Muscle of arm (tissue), 12 donors: ENCODE results near the gene UBTD2. TPM values are rescaled to one million over a fixed set of nuclear protein-coding genes. Genes with fewer than 3 reads are reported as not detected.
"Not testable (repeated sequence)": the region's sequence is repeated elsewhere in the genome, so short reads cannot be mapped to it uniquely, and the experiment has no call there.

Experiments used
- DNase-seq: peaks from one replicate; pipeline ENCODE4 v3.0.0-alpha.2; 2013
- polyA plus RNA-seq, 12 donors: library from polyadenylated mRNA; unstranded; fragments of 120-200 nt; gene quantifications; one replicate each; pipeline ENCODE4 v1.2.1, GENCODE V29; 2013; ENCODE audit not compliant: insufficient read length in 12 of 12

UBTD2 gene
- polyA plus RNA-seq, 12 donors, result 54.8 to 82.7 (median 63.3) TPM; not detected in 1

DNA sequence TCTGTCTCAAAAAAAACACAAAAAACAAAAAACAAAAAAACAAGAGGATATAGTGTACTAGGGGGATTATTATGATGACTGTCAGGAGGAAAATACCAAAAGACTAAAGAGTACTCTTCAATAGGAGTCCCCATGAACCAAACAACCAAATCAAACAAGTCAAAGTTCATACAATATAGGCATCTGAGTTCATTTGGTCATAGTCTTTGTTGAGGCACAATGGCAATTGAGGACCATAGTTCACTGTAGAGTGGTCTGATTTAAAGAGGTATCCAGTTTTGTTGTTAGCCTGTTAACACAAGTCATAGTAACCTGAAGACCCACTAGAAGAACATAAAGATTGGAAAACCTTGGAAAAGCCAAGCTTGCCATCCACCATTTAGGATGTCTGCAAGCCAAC is 11.3 kb upstream of the UBTD2 start:
- no peak for DNase-seq

DNA sequence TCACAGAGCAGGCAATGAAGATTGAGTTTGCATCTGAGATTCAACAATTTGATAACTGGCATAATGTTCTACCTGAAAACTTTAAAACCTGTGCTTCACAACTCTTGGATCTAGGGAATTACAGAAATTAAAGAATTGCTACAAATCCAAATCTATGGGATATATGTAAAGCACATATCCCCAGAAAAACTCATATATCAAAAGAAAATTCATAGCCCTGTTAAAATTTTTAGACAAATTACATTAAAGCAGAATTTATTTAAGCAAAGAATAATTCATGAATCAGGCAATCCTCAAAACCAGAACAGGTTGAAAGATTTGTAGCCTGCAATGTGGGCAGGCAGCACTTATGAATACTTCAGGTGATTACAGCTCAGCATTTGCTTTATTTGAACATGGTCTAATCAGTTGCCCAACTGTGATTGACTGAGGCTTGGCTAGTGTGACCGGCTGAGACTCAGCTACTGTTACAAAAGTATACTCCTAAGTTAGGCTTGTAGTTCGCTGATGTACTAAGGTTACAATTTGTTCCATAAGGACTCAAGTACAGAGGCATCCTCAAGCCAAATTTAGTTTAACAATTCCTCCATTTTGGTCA is 10.3 kb upstream of the UBTD2 start:
- DNase-seq, result no peak

DNA sequence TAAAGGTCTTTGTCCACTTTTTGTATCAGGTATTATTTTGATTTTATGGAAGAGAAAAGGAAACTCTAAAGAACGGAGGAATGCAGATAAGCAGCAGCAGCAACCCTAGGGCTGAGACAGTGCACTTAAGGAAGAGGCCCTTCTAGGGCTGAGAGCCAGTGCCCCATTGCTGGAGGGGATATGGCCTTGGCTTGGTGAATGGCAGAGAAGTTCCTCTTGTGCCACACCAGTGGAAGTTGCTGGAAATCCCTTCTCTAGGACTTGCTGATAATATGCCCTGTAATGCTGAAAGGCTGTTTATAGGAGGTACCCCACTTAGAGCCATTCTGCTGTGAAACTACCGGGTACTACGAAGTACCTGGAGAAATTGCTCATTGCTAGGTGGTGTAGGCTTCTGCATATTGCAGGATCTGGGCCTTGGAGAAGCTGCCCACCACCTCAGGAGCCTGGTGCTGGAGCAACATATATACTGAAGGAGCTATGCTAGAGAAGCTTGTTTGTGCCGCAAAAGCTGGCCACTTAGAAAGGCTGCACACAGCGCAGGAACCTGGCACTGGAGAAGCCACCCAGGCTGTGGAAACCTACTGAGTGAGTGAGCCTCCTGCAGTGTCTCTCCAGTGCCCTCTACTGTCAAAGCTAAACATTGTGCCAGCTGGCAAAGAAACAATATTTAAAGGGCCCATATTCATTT is 9.6 kb upstream of the UBTD2 start:
- DNase-seq, result peak; percentile 59

DNA sequence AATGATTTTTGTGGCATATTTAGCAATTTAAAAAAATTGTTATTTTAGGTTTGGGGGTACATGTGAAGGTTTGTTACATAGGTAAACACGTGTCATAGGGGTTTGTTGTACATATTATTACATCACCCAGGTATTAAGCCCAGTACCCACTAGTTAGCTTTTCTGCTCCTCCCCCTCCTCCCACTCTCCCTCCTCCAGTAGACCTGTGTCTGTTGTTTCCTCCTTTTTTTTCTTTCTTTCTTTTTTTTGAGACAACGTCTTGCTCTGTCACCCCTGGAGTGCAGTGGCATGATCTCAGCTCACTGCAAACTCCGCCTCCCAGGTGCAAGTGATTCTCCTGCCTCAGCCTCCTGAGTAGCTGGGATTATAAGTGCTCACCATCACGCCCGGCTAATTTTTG is 8.3 kb upstream of the UBTD2 start:
- not testable (repeated sequence) for DNase-seq

DNA sequence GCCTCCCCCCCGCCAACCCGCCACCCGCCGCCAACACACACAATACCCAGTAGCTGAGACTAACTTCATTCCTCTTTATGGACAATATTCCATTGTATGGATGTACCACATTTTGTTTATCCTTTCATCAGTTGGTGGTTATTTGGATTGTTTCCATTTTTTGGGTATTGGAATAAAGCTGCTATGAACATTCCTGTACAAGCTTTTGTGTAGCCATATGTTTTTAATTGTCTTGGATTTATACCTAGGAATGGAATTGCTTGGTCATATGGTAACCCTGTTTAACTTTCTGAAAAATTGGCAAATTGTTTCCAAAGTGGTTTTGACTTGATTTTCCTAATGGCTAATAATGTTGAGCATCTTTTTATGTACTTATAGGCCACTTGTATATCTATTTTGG is 4.9 kb upstream of the UBTD2 start:
- no peak for DNase-seq

DNA sequence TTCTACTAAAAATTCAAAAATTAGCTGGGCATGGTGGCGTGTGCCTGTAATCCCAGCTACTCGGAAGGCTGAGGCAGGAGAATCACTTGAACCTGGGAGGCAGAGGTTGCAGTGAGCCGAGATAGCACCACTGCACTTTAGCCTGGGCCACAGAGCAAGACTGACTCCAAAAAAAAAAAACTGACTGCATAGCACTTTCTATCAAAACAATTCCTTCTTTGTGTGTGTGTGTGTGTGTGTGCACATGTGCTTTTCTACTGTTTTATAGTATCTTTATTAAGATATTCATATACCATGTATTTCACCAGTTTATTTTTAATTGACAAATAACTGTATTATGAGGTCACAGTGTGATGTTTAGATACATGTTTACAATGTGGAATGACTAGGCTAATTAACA is 3.6 kb upstream of the UBTD2 start:
- not testable (repeated sequence) for DNase-seq

DNA sequence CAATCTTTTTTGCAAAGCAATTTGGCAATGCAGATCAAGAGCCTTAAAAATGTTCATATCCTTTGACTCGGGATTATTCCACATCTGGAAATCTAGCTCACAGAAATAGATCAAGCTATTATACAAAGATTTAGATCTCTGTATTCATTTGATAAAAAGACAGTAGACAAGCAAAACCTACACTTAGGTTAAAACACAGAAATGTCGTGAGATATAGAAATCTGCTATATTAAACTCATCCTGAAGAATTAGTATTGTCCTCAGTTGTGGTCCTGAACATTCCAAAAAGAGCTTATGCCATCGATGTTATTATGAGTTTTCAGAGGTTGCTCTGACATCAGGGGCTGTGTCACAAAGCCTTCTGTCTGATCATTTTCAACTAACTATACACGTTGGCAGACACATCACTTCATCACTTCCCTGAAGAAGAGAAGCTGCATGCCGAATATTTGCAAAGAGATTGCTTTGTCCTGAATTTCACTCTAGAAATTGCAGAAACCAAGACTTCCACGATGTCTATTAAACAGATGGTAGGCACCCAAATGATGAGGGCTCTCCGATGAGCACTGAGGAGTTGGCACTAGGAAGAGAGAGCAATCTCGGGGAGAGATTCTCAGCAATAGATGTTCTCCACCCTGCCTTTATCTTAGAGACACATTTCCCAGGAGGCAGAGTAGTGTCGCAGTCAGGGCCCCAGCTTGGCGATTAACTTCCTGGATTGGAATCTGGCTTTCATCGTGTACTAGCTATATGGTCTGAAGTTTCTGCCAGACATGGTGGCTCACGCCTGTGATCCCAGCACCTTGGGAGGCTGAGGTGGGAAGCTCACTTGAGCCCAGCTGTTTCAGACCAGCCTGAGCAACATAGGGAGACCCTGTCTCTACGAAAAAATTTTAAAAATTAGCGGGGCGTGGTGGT is 1.9 kb upstream of the UBTD2 start:
- no peak for DNase-seq

DNA sequence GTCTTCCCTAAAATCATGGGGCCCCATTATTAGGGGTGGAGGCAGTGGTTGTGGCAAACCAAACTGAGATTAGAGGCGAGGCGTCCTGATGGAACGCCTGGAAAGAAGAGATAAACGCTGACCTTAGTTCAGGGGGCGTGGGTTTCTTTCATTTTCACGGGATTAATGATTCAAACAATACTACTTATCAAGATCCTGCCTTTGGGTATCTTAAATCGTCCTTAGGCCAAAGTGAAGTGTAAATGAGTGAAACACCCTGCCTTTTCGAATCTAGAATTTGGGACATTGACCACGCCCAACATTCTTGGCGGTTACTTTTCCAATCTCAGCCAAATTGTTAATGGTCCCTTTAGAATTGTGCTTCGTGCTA is 1.0 kb upstream of the UBTD2 start:
- peak; percentile 64 for DNase-seq

DNA sequence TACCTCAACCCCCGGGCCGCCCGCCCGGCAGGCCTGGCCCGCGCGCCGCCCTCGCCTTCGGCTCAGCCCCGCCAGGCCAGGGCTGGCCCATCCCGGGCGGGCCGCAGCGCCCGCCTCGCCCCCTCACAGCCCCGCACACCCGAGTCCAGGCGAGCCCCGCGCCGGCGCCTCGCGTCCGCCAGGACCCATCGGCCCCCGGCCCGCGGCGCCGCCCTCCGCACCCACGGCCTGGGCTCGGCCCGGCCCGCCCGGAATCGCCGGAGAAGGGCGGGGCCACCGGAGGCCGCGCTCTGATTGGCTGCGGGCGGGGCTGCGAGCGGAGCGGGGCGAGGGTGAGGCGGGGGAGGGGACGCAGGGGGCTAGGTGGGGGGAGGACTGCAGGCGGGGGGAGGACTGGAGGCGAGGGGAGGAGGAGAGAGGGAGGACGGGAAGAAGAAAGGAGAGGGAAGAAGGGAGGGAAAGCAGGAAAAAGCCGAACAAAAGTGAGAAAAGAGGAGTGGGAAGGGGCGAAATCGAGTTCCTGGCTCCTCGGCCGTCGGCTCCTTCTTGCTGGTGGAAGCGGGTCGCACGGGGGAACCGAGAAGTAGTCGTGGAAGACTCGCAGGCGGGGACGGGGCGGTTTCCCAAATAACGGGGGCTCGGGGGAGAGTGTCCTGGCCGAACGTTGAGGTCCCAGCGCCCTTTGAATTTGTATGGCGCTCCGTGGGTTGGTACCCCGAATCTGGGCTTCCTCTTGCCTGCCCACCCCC is 472 bp upstream of the UBTD2 start:
- peak; percentile 90 for DNase-seq

DNA sequence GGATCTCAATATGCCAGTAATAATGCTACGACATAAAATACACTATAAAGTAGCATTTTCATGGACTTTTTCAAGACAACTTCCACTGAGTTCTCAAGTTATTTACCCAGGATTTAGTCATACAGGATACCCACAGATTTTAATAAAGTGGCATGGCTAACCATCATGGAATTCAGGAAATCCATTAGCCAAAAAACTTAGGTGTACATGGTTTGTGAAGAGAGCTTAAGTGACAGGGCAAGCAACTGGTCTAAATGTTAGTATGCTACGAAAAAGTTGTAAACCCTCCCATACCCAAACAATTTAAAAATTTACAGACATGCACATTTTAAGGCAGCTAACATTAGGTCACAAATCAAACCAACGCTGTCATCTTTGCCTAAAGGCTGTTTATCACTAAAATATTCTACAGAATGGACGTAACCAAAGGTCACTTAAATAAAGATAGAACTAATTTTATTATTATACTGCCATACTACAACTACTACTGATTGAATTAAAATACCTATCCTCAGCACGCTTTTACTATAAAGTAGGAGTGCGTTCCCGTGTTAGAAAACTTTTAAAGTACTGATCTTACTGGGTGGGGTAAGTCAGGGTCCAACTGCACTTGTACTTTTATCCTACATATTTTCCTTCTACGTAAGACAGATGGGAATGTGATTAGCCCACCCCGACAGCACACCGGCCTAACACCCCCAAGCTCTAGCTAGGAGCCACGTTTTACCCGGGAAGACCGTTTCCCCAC is 1.1 kb downstream of the UBTD2 start:
- DNase-seq, result no peak

DNA sequence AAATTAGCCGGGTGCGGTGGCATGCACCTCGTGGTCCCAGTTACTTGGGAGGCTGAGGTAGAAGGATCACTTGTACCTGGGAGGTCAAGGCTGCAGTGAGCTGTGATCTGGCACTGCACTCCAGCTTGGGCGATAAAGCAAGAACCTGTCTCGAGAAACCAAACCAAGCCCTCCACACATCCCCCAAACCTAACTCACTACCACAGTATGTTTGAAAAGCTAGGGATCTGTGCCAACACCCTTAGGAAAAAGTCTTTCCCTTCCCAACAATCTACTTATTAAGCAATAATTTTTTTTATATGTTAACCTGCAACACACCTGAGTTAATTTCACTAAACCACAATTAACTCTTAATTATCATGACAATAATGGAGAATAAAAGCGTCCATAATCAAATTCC is 2.2 kb downstream of the UBTD2 start:
- DNase-seq, result no peak

DNA sequence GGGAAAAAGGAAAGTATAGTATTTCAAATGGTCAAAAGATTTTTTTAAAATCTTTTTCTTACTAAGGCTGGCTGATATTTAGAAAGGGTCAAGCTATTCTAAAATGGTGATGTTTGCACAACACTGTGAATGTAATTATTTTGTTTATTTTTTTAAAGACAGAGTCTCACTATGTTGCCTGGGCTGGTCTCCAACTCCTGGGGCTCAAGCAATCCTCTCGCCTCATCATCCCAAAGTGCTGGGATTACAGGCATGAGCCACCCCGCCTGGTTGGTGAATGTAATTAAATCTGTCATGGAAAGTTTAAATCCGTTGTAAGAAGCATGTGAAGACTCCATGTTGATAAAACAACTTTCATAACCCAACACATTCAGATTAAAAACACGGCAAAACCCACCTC is 2.6 kb downstream of the UBTD2 start:
- DNase-seq, result no peak

DNA sequence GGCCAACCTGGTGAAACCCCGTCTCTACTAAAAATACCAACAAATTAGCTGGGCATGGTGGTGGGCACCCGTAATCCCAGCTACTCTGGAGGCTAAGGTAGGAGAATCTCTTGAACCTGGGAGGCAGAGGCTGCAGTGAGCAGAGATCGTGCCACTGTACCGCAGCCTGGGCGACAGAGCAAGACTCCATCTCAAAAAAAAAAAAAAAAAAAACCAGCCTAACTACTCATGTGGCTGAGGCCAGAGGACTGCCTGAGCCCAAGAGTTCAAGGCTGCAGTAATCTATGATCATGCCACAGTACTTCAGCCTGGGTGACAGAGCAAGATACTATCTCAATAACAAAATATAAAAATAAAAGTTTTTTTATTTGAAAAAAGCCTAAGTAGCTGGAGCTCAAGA is 3.2 kb downstream of the UBTD2 start:
- DNase-seq, result no peak

DNA sequence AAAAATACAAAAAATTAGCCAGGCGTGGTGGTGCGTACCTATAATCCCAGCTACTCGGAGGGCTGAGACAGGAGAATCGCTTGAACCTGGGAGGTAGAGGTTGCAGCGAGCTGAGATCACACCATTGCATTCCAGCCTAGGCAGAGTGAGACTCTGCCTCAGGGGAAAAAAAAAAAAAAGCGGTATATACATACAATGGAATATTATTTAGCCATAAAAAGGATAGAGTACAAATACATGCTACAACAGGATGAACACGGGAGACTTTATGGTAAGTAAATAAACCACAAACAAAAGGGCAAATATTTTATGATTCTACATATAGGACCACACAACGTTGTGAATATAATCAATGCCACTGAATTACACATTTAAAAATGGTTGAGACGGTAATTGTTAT is 5.2 kb downstream of the UBTD2 start:
- DNase-seq, result no peak

DNA sequence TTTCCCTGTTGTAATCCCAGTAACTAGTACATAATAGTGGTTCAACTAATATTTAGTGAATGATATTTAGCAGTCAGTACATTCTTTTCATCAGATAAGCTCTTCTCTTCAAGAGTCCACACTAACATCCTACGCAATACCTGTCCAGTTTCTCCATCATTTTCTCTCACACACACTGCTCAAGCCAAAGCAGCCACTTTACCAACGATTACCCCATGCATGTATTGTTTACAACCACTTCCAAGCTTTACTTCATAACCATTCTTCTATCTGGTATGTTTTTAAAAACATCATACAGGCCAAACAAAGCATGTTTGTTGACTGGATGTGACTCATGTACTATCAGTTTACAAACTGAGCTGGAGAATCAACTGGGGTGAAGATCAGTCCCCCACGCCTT is 7.3 kb downstream of the UBTD2 start:
- DNase-seq, result no peak

DNA sequence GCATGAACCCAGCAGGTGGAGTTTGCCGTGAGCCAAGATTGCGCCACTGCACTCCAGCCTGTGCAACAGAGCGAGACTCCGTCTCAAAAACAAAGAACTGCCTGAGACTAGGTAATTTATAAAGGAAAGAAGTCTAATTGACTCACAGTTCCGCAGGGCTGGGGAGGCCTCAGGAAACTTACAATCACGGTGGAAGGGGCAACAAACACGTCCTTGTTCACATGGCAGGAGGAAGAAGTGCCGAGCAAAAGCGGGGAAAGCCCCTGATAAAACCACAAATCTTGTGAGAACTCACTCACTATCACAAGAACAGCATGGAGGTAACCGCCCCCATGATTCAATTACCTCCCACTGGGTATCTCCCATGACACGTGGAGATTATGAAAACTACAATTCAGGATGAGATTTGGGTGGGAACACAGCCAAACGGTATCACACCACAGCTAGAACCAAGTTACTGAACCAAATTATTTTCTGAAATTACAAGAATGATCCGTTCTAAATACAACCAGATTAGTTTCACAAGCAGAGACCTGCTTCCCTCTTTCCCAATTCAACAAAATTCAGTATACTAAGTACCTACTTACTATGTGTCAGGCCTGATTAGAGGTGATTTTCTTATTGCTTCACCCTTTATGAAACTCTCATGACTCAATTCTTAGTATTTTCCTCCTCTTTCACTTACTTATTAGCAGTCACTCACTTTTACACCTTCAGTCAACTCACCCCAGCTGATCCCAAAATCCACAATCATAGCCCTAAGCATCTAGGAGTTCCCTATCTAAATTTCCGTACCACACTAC is 8.4 kb downstream of the UBTD2 start:
- DNase-seq, result no peak

DNA sequence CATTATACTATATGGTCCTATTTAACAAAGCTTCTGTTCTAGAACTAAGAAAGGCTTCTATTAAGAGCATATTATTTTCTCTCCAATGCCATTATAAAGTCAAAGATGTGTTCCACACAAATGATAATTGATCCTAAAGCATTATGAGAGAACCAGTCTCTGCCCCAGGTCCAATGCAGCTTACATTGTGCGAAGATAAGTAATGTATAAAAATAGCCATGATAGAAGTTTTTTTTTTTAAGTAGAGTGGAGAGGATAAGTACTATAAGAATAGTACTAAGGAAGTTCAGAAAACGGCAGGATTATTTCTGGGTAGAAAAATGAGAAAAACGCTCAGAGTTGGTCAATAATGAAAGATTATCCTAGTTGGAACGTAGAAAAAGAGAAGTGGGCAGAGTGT is 15.6 kb downstream of the UBTD2 start:
- DNase-seq, result no peak

DNA sequence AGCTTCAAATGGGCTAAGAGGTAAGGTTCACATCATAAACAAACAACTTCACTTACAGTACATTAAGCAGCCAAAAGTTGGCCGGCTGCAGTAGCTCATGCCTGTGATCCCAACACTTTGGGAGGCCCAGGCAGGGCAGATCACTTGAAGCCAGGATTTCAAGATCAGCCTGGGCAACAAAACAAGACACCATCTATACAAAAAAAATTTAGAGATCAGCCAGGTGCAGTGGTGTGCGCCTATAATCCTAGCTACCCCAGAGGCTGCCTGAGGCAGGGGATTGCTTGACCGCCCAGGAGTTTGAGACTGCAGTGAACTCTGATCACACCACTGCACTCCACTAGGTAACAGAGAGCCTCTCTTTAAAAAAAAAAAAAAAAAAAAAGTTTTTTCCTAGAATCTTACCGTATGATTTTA is 16.9 kb downstream of the UBTD2 start:
- no peak for DNase-seq

DNA sequence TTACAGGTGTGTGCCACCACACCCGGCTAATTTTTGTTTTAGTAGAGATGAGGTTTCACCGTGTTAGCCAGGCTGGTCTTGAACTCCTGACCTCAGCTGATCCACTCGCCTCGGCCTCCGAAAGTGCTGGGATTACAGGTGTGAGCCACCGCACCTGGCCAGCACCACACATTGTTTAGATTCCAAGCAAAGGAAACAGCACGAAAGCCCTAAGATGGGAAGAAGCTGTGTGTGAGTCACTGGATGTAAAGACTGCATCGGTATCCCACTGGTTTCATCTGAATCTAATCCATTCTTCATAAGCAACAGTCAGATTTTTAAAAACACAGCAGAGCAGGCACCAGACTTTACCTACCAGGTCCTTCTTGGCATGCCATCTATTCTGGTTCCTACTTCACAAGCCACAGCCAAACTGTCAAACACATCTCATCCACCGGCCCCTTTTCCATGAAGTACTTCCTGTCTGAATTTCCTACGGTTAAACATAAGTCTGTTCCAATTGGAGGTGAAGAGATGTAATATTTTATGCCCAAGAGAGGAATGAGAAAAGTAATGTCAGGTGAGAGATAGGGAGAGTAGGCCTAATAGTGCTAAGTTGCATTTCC is 17.4 kb downstream of the UBTD2 start:
- no peak for DNase-seq

DNA sequence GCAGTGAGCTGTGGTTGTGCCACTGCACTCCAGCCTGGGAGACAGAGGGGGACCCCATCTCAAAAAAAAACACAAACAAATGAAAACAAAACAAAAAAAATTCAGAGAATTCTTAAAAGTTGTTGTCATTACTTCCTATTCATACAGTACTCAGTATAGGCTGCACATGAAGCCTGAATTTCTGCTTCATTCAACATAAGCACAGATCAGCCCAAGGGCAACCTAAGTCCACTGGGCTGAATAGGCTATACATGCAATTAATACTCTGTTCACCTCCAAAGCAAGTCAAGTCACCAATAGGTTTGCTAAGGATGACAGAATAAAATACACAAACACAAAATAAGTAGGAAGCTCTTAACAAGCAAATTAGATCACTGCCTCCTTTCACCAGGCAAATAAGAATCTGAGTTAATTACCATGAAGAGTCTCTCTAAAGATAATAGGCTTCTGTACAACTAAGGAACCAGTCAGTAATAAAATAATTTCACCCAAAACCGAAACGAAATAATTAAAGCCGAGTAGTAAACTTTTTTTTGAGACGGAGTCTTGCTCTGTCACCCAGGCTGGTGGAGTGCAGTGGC is 18.7 kb downstream of the UBTD2 start:
- no peak for DNase-seq
